NT2/D1 (cell line): ENCODE measurements around the gene UIMC1.

Experiments used
- DNase-seq: peaks from one replicate; pipeline ENCODE4 v3.0.0-alpha.2; 2011; ENCODE audit warnings: low read depth, low spot score
- H3K27me3 ChIP-seq: 2 replicates; pipeline ENCODE4 v1.6.0; 2011; ENCODE audit warnings: mild to moderate bottlenecking; ENCODE audit not compliant: insufficient read length, insufficient read depth
- H3K36me3 ChIP-seq: 2 replicates; pipeline ENCODE4 v1.6.1; 2011; ENCODE audit warnings: mild to moderate bottlenecking, low read length, mixed read lengths; ENCODE audit not compliant: insufficient read depth, insufficient read length
- H3K4me1 ChIP-seq: 2 replicates; pipeline ENCODE4 v1.5.1; 2011; ENCODE audit not compliant: insufficient read depth, insufficient read length
- H3K4me3 ChIP-seq: 2 replicates; pipeline ENCODE4 v1.5.1; 2011; ENCODE audit warnings: low read depth; ENCODE audit not compliant: insufficient read length
- H3K9ac ChIP-seq: 2 replicates; pipeline ENCODE4 v1.6.0; 2011; ENCODE audit warnings: low read depth; ENCODE audit not compliant: insufficient read length
- H3K9me3 ChIP-seq: 2 replicates; pipeline ENCODE4 v1.5.1; 2011; ENCODE audit warnings: mild to moderate bottlenecking, low read length; ENCODE audit not compliant: insufficient read depth
- SUZ12 ChIP-seq: IDR thresholded peaks from 2 replicates; pipeline ENCODE4 v1.6.1; 2011; ENCODE audit not compliant: insufficient read length, insufficient read depth; ENCODE audit errors: extremely low read depth
- YY1 ChIP-seq: IDR thresholded peaks from 2 replicates; pipeline ENCODE4 v1.6.1; 2011; ENCODE audit not compliant: insufficient read length, insufficient read depth
- ZNF274 ChIP-seq: IDR thresholded peaks from 2 replicates; pipeline ENCODE4 v1.6.1; 2011; ENCODE audit warnings: mild to moderate bottlenecking, low read depth, low read length

Gene UIMC1

DNA sequence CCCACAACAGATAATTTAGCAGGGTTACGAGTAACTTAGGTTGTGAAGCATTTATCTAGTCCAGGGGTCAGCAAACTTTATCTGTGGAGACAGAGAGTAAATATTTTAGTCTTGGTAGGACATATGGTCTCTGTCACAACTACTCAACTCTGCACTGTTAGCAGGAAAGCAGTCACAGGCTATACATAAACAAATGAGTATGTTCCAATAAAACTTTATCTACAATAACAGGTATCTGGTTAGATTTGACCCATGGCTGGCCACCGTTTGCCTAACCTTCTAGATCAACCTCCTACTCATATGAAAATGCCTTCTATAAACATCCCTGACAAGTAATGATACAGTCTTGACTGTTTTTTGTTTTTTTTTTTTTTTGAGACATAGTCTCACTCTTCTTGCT is 94.5 kb downstream of the UIMC1 start:
- Histone ChIP-seq H3K4me3 (no peak overlapping the region), H3K9ac (no peak overlapping the region), H3K27me3 (no peaks in the 10 kb centered on the region), H3K36me3 (peaks cover 25% of the 10 kb centered on the region), H3K4me1 (no peaks in the 10 kb centered on the region), H3K9me3 (no peaks in the 10 kb centered on the region)
- no peak for DNase-seq
- TF ChIP-seq ZNF274, result no peak
- TF ChIP-seq SUZ12, result no peak
- no peak for TF ChIP-seq YY1

GRCh38 chr5:176908675-176909368 is 97.8 kb downstream of the UIMC1 start:
- Histone ChIP-seq H3K4me1 (no peaks in the 10 kb centered on the region), H3K27me3 (no peaks in the 10 kb centered on the region), H3K9ac (no peak overlapping the region), H3K36me3 (peaks cover 51% of the 10 kb centered on the region), H3K9me3 (no peaks in the 10 kb centered on the region), H3K4me3 (no peak overlapping the region)
- no peak for TF ChIP-seq YY1
- TF ChIP-seq ZNF274, result no peak
- TF ChIP-seq SUZ12, result no peak
- DNase-seq, result no peak

DNA sequence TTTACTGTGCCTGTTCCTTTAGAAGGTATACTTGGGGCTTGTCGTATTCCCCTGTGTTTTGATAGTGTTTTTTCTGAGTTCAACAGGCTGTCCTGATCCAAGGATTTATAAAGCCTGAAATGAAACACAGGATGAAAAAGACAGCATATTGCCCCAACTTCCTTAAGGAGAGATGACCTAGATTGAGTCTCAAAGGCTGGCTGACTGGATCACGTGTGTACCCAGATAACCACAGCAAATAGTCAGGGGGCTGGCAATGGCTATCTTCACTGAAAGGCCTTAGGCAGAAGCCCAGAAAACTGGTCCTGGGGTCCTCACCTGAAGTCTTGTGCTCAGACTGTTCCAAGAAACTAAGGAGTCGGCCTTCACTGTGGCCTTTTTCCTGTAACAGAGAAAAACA is 99.8 kb downstream of the UIMC1 start:
- no peak overlapping the region for H3K4me3 ChIP-seq
- no peak overlapping the region for H3K9ac ChIP-seq
- DNase-seq, result no peak
- no peaks in the 10 kb centered on the region for H3K9me3 ChIP-seq
- TF ChIP-seq SUZ12 (no peak), ZNF274 (no peak), YY1 (no peak)
- H3K36me3 ChIP-seq, result peaks cover 69% of the 10 kb centered on the region
- no peaks in the 10 kb centered on the region for H3K4me1 ChIP-seq
- H3K27me3 ChIP-seq, result no peaks in the 10 kb centered on the region

DNA sequence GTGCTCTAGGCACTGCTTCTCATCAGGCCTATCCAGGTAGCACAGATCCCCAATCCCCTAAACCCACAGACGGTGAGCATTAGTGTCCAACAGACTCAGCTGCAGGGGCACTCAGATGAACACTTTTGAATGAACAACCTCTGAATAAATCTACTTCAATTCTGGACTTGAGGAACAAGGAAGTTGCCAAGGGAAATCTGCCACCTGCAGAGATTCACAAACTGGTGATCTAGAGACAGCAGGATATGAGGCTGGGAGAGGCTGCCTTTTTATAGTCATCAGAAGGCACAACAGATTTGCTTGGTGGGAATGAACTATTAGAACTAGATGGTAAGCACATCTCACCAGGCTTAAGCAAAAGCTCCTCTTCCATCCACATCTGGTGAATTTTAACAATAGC is 100.5 kb downstream of the UIMC1 start:
- no peak for DNase-seq
- no peaks in the 10 kb centered on the region for H3K4me1 ChIP-seq

GRCh38 chr5:176904276-176904675 is 102.3 kb downstream of the UIMC1 start:
- peaks cover 70% of the 10 kb centered on the region for H3K36me3 ChIP-seq

More for the DNA sequence above, 100.5 kb downstream of the UIMC1 start:
- Histone ChIP-seq H3K9me3 (no peaks in the 10 kb centered on the region), H3K4me3 (no peak overlapping the region), H3K36me3 (peaks cover 66% of the 10 kb centered on the region), H3K9ac (no peak overlapping the region), H3K27me3 (no peaks in the 10 kb centered on the region)
- TF ChIP-seq YY1 (no peak), SUZ12 (no peak), ZNF274 (no peak)

DNA sequence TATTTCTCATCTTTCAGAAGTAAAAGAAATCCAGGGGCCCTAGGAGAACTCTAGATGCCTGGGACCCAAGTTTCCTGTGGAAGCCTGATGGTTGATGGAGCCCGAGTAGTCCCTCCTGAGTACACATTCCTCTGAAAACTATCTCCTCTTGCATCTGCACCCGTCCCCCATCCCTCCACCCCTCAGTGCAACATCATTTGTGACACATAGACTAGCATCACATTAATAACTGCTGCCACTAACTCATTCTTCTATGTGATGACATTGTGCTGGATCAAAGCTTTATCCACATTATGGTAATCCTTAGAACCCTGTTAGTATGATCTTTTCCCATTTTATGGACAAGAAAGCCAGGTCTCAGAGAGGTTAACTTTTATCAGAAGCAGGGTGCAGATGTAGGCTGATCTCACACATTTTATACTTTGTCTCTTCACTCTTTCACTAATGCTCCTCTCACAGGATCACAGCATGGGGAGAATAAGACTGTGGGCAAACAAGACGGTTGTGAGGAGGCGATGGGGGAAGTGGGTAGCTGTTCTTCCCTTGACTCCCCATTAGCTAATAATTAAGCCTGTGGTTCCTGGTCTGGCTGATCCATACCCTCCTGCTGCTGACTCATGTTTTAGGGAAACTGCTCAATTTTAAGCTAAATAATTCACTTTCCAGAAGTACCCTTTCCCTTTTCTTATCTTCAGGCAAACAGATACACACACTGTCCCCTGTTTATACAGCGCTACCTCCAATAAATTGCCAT is 103.5 kb downstream of the UIMC1 start:
- Histone ChIP-seq H3K9ac (no peak overlapping the region), H3K27me3 (no peaks in the 10 kb centered on the region), H3K36me3 (peaks cover 61% of the 10 kb centered on the region), H3K4me3 (no peak overlapping the region), H3K4me1 (no peaks in the 10 kb centered on the region), H3K9me3 (no peaks in the 10 kb centered on the region)
- DNase-seq, result no peak
- TF ChIP-seq ZNF274 (no peak), SUZ12 (no peak), YY1 (no peak)

More at GRCh38 chr5:176904276-176904675, 102.3 kb downstream of the UIMC1 start:
- H3K27me3 ChIP-seq, result no peaks in the 10 kb centered on the region
- H3K9ac ChIP-seq, result no peak overlapping the region
- H3K4me1 ChIP-seq, result no peaks in the 10 kb centered on the region
- TF ChIP-seq SUZ12 (no peak), ZNF274 (no peak), YY1 (no peak)
- DNase-seq, result no peak
- H3K4me3 ChIP-seq, result no peak overlapping the region
- H3K9me3 ChIP-seq, result no peaks in the 10 kb centered on the region

- H3K9ac ChIP-seq, result no peak overlapping the region
- peaks cover 55% of the 10 kb centered on the region for H3K36me3 ChIP-seq
- no peaks in the 10 kb centered on the region for H3K4me1 ChIP-seq
- no peaks in the 10 kb centered on the region for H3K27me3 ChIP-seq
- TF ChIP-seq SUZ12, result no peak
- no peak for TF ChIP-seq ZNF274
- TF ChIP-seq YY1, result no peak
- no peaks in the 10 kb centered on the region for H3K9me3 ChIP-seq
- DNase-seq, result no peak
- H3K4me3 ChIP-seq, result no peak overlapping the region
Observed at GRCh38 chr5:176902102-176902814, 104.3 kb downstream of the UIMC1 start.
